Left ventricle myocardium inferior (tissue), 1 donor: ENCODE results near the gene C3orf38. TPM values are rescaled to one million over a fixed set of nuclear protein-coding genes. Genes with fewer than 3 reads are reported as not detected.

Experiments used
- DNase-seq: peaks from one replicate; pipeline ENCODE4 v3.0.0-alpha.2; 2020
- H3K27ac ChIP-seq: fragments of 200-600 bp; replicated peaks from 2 replicates; pipeline ENCODE4 v1.8.0; 2021
- H3K27me3 ChIP-seq: fragments of 200-600 bp; 2 replicates; pipeline ENCODE4 v1.8.0; 2021; ENCODE audit warnings: low read depth
- H3K36me3 ChIP-seq: fragments of 200-600 bp; 2 replicates; pipeline ENCODE4 v1.8.0; 2021
- H3K4me1 ChIP-seq: fragments of 200-600 bp; 2 replicates; pipeline ENCODE4 v1.8.0; 2021
- H3K4me3 ChIP-seq: fragments of 200-600 bp; 2 replicates; pipeline ENCODE4 v1.8.0; 2021; ENCODE audit warnings: mild to moderate bottlenecking, moderate library complexity
- H3K9me3 ChIP-seq: fragments of 200-600 bp; replicated peaks from 2 replicates; pipeline ENCODE4 v1.8.0; 2021
- CTCF ChIP-seq: fragments of 200-600 bp; IDR thresholded peaks from 2 replicates; pipeline ENCODE4 v1.8.0; 2021; ENCODE audit warnings: antibody characterized with exemption, mild to moderate bottlenecking, borderline replicate concordance
- intact Hi-C: fragments of 100-400 bp; cut with micrococcal nuclease; formaldehyde crosslinking; loops from one replicate; pipeline ENCODE4 v1.11.0; 2022
- total RNA-seq: library from RNA; stranded (reverse); fragmentation: NEBNext Ultra II Directional; extraction: Animal tissue kit (Norgen Biotek cat#: 25700); gene quantifications from one replicate; pipeline ENCODE4 v1.2.1, GENCODE V29; 2021
- donor health status: DM: no; HTN: yes; CAD: no; lungs with severe emphysema.

C3orf38 gene
- total RNA-seq, 1 donor from 2014 or later = 12.6 TPM

GRCh38 chr3:88188436-88188835 is 38.7 kb downstream of the C3orf38 start:
- no peaks in the 10 kb centered on the region for H3K4me1 ChIP-seq
- DNase-seq = peak; percentile 29
- H3K27ac ChIP-seq = no peak overlapping the region

GRCh38 chr3:88189361-88189810 is 39.6 kb downstream of the C3orf38 start:
- TF ChIP-seq CTCF = no peak
- H3K9me3 ChIP-seq = peaks cover 18% of the 10 kb centered on the region
- no peaks in the 10 kb centered on the region for H3K27me3 ChIP-seq
- no peaks in the 10 kb centered on the region for H3K36me3 ChIP-seq
- no peak overlapping the region for H3K27ac ChIP-seq
- H3K4me1 ChIP-seq = no peaks in the 10 kb centered on the region
- no peak for DNase-seq
- H3K4me3 ChIP-seq = no peak overlapping the region
- intact Hi-C loops = no loop called here

More at GRCh38 chr3:88188436-88188835, 38.7 kb downstream of the C3orf38 start:
- Histone ChIP-seq H3K9me3 (peaks cover 26% of the 10 kb centered on the region), H3K27me3 (no peaks in the 10 kb centered on the region), H3K36me3 (no peaks in the 10 kb centered on the region), H3K4me3 (no peak overlapping the region)
- intact Hi-C loops = no loop called here
- no peak for TF ChIP-seq CTCF

GRCh38 chr3:88191872-88192409 is 42.2 kb downstream of the C3orf38 start:
- intact Hi-C loops = no loop called here
- Histone ChIP-seq H3K36me3 (no peaks in the 10 kb centered on the region), H3K27me3 (no peaks in the 10 kb centered on the region), H3K4me1 (no peaks in the 10 kb centered on the region), H3K27ac (no peak overlapping the region), H3K4me3 (no peak overlapping the region), H3K9me3 (peaks cover 5% of the 10 kb centered on the region)
- TF ChIP-seq CTCF = no peak
- no peak for DNase-seq

GRCh38 chr3:88192631-88193030 is 42.9 kb downstream of the C3orf38 start:
- H3K4me1 ChIP-seq = no peaks in the 10 kb centered on the region
- H3K9me3 ChIP-seq = no peaks in the 10 kb centered on the region
- no peak for TF ChIP-seq CTCF
- H3K4me3 ChIP-seq = no peak overlapping the region
- no peaks in the 10 kb centered on the region for H3K27me3 ChIP-seq
- intact Hi-C loops = no loop called here
- H3K27ac ChIP-seq = no peak overlapping the region
- no peaks in the 10 kb centered on the region for H3K36me3 ChIP-seq
- no peak for DNase-seq

- H3K27ac ChIP-seq = no peak overlapping the region
- no peak for TF ChIP-seq CTCF
- H3K9me3 ChIP-seq = no peaks in the 10 kb centered on the region
- no peak for DNase-seq
- intact Hi-C loops = no loop called here
- H3K4me1 ChIP-seq = no peaks in the 10 kb centered on the region
- no peak overlapping the region for H3K4me3 ChIP-seq
- H3K27me3 ChIP-seq = no peaks in the 10 kb centered on the region
- no peaks in the 10 kb centered on the region for H3K36me3 ChIP-seq
Measured at GRCh38 chr3:88195951-88196434, 46.2 kb downstream of the C3orf38 start.

GRCh38 chr3:88198121-88198520 is 48.4 kb downstream of the C3orf38 start:
- H3K4me1 ChIP-seq = no peaks in the 10 kb centered on the region
- H3K36me3 ChIP-seq = no peaks in the 10 kb centered on the region
- intact Hi-C loops = no loop called here
- no peak overlapping the region for H3K27ac ChIP-seq
- no peak overlapping the region for H3K4me3 ChIP-seq
- no peak for DNase-seq
- no peaks in the 10 kb centered on the region for H3K9me3 ChIP-seq
- no peaks in the 10 kb centered on the region for H3K27me3 ChIP-seq
- no peak for TF ChIP-seq CTCF
